NCI-H226 (cell line): ENCODE measurements around the gene CDC42SE2.
"Not testable (repeated sequence)": the region's sequence is repeated elsewhere in the genome, so short reads cannot be mapped to it uniquely, and the experiment has no call there.

Source experiments
- DNase-seq: peaks from one replicate; pipeline ENCODE4 v3.0.0-alpha.2; 2015

CDC42SE2 gene

GRCh38 chr5:131373265-131373664 lies 109.4 kb downstream of the CDC42SE2 start:
- no peak for DNase-seq

- no peak for DNase-seq
Measured at GRCh38 chr5:131375351-131375750, 111.5 kb downstream of the CDC42SE2 start.

- no peak for DNase-seq
Measured at GRCh38 chr5:131377346-131377745, 113.5 kb downstream of the CDC42SE2 start.

GRCh38 chr5:131377785-131378325 lies 114.0 kb downstream of the CDC42SE2 start:
- DNase-seq, result peak; percentile 5

DNA sequence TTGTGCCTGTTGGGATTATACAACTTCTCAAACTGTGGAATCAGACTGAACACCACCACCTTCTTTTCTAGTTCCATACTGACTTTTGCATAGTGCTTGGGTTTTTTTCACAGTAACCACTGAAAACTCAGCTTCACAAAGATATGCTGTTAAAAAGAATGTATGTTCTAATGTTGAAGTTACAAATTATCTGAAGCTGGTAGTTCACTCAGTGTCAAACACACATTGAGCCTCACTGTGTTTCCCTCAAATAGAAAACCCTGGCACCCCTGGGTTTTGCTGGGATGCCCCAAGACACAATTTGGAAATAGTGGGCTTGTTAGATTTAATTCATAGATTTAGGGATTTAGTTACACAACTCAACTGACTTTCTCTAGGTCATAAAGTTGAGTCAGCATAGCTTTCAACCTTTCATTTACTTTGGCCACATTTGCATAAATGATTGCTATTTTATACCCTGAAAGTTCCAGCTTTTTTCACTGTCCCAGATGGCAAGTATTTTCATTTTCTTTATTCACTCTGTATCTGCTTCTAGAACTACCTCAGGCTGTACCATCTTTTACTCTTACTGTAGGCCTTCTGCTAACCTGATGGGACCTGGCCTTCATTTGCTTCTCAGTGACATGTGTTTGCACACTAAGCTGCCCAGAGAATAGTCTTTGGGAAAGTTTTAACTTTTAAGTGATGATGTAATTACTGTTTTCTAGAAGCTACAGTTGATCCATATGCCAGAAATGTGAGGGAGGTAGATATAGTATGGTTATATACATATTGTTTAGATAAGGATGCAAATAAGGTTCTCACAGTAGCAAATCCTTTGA lies 115.1 kb downstream of the CDC42SE2 start:
- DNase-seq, result no peak

DNA sequence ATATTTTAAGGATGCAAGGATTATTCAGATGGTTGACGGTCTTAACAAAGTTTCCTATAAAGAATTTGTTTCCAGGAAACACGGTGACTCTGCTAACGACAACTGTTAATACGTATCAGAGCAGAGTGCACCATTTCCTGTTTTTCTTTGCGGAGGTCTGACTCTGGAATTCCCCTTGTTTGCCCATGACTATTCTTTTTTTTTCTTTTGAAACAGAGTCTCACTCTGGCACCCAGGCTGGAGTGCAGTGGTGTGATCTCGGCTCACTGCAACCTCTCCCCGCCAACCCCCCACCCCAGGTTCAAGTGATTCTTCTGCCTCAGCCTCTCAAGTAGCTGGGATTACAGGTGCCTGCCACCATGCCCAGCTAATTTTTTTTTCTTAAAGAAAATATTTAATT lies 115.9 kb downstream of the CDC42SE2 start:
- DNase-seq, result peak; percentile 22

GRCh38 chr5:131380238-131380637 lies 116.4 kb downstream of the CDC42SE2 start:
- DNase-seq, result not testable (repeated sequence)

DNA sequence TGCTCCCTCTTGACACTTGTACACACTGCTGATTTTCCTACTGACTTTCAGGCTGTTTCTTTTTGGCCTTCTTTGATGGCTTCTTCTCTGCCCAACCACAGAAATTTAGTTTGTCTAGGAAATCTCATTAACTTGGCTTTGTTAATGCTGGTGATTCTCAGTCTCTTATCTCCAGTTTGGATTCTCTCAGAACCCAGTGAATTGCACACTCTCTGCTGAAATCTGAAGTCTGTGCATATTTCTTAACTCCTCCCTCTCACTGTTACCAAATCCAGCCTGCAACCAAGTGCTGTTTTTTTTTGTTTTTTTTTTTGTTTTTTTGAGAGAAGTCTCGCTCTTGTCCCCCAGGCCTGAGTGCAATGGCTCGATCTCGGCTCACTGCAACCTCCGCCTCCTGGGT lies 117.2 kb downstream of the CDC42SE2 start:
- DNase-seq, result peak; percentile 2

DNA sequence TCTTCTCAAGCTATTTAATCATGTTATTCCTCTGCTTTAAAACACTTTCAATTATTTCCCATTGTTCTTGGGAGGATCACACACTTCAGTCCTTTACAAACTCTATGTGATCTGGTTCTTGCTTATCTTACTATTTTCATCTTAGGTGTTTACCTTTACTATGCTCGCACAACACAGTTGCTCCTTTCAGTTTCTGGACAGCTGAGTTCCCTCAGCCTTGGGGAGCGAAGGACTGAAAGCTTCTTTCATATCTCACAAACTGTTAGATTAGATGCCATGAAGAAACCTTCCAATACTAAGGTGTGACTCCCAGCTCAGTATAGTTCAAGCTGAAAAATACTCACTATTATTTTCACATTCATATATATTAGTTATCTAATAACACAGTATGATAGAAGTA lies 117.9 kb downstream of the CDC42SE2 start:
- DNase-seq, result no peak

DNA sequence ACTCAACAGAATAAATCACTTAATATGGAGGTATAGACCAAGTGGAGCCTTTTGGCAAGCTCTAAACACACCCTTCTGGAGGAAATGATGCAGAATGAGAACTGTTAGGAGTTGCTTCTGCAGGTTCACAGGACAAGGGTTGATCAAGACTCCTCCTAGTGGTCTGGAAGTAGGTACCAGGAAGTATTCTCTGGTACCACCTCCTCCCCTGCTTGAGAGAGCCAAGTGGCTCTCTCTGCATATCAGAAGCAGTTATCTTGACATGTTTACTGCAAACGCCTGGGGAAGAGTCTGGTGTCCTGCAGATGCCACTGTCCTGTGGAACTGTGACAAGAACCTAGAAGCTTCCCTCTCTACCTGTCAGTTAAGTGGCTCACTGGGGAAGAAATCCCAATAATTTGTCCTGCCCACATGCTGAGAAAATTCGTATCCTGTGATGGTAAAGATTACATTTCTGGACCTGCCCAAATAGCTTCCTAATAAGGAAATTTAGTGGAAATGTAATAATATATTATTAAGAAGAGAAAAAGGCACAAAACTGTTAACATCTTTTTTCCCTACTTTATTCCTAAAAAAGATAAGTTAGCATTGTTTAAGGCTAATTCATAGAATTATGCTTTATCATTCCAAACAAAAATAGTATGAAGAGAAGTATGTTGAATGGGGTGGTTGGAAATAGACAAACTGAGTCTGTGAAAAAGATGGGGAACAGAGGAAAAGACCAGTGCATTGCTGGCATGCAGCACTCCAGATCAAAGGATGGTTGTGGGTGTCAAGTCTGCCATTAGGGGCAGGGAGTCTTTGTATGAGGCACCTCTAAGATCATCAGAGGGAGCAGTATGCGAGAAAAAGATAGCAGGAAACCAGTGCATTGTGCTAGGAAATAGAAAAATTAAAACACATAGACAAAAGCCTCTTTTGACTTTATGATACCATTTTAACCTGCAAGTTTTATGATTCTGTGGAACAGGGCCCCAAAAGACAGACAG lies 118.8 kb downstream of the CDC42SE2 start:
- DNase-seq, result peak; percentile 62

DNA sequence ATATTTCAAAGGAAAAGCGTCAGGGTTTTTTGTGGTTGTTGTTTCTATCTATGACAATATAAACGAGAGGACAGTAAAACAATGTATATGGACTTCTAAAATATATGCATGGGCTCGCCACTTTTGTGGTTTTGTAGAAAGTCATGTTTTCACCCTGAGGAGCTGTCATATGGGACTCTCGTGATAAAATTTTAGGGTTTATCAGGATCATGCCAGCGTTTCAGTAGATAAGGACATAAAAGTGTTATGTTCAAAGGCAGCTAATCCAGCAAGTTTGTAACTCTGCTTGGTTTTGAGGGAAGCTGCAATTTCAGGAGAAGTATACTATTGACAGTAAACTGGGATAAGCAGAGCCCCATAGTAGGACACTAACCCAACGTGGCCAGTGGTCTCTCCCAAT lies 120.3 kb downstream of the CDC42SE2 start:
- DNase-seq, result no peak

GRCh38 chr5:131384616-131385214 lies 120.9 kb downstream of the CDC42SE2 start:
- no peak for DNase-seq

GRCh38 chr5:131386124-131386523 lies 122.3 kb downstream of the CDC42SE2 start:
- DNase-seq, result no peak

DNA sequence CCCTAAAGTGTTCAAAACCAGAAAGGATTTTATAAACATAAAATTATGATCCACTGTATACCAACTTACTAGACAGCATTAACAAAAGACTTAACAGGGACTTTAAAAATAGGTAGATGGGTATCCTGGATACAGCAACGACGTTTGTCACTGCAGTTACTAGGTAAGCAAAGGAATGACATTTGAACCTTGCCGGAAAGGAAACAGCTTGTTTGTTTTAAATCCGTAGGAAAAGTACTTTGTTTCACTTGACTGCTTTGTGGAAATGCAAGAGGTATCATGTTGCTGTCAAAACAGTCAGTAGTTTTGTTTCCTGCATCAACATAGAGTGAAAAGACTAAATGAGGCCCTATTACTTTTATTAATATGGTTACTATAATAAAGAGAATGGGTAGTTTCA lies 122.9 kb downstream of the CDC42SE2 start:
- DNase-seq, result no peak

- DNase-seq, result no peak
Measured at GRCh38 chr5:131387255-131387654, 123.4 kb downstream of the CDC42SE2 start.

GRCh38 chr5:131389096-131389868 lies 125.4 kb downstream of the CDC42SE2 start:
- no peak for DNase-seq

GRCh38 chr5:131389869-131390265 lies 126.0 kb downstream of the CDC42SE2 start:
- DNase-seq, result no peak

DNA sequence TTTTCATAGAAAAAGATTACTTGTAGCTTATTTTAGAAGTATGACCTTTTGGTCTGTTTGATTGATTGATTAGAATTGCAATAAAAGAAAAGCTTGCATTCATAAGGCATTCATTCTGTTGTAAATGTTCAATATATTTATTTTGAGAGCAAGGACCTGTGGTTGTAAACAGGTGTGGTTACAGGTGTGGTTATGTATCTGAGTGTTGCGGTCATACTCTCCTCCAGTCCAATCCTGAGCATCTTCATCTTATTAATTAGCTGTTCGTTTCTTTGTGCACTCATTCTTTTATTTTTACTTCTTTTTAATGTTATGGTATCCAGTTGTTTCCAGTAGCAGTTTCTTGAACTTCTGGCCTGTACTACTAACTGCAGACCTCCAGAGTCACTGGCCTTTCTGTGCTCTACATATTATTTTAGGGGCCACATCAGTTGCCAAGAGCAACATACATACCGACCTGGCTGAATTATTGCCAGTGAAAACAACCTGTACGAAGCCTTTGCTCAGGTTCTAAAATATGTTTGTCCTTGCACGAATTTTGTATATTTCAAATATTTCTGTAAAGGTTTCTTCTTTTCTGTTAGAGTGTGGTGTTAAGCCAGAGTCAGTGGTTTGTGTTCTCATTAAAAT lies 128.7 kb downstream of the CDC42SE2 start:
- no peak for DNase-seq

- DNase-seq, result no peak
Measured at GRCh38 chr5:131393498-131393968, 129.7 kb downstream of the CDC42SE2 start.

- DNase-seq, result no peak
Measured at GRCh38 chr5:131394128-131394527, 130.3 kb downstream of the CDC42SE2 start.

- DNase-seq, result no peak
Measured at GRCh38 chr5:131396015-131396414, 132.2 kb downstream of the CDC42SE2 start.
